T1000 (cell line): ENCODE measurements around the gene GSAP.
"Not testable (repeated sequence)": the region's sequence is repeated elsewhere in the genome, so short reads cannot be mapped to it uniquely, and the experiment has no call there.

Source experiments
- DNase-seq: peaks from one replicate; lab custom pipeline; 2025; ENCODE audit warnings: mixed read lengths; lab: John Stamatoyannopoulos, UW

Gene GSAP

DNA sequence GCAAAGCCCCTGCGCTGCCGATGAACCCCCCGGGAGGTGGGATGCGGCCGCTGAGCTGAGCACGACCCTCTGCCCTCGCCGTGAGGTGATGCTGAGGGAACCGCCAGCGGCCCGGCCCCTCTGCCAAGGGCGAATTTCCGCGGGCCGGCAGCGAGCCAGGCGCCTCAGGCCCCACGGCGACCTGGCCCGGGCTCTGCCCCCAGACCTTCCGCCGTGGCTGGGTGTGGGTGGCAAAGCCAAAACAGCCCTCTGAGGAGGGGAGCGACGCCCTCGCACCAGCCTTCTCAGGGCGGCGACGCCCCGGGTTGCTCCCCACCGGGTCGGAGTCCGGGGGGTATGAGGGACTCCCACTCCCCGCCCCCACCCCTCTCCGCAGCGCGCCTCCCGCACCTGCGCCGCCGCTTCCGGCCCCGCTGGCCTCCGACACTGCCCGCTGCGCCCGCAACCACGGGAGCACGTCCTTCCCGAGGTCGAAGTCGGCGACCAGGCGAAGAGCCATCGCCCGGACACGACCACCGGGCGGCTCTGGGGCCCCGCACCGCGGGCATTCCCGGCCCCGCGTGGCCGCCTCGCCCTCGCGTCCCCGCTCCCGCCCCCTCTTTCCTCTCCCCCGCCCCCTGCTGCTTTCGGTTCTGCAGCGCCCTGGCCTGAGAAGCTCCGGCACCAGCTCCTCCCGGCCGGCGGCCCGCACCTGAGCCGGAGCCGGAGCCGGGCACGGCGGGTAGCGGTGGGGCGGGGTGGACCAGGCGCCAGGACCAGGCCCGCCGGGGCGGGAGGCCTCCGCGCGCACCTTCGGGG, at the start of gene GSAP:
Gene GSAP, minus strand, starts transcription at position 527 of the 798 bp plus-strand sequence. Its CDS starts 28 bp downstream, at position 499.
- DNase-seq: no peak

- no peak for DNase-seq
Observed at GRCh38 chr7:77465256-77465655, 49.1 kb upstream of the GSAP start.

DNA sequence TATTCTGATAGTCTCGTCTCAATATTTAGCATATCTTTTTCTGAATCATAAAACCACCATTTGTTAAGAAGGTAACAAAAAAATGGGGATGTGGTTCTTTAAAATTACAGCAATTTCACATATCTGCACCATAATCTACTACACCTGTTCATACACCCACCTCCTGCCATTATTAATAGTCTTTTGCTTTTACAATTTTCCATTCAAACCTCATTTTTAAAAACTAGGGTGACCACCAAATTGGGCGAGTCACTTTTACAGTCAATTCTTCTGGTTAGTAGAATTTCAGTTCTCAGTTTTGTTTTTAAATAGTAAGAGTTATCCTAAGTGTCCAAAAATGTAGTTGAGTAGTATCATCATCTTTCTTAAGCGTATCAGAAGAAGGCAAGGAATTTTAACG, 48.4 kb upstream of the GSAP start:
- DNase-seq: no peak

DNA sequence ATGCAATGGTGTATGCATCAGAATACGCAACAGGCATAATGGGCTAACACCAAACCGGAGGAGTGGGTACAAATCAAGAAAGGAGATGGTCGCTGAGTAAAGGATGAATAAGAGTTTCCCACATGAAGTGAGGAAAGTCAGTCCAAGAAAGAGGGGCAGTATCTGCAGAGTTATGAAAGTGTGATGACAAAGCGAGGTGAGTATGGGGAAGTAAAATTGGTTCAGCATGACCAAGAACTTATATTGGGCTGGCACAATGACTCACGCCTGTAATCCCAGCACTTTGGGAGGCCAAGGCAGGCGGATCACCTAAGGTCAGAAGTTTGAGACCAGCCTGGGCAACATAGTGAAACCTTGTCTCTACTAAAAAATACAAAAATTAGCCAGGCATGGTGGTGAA, 47.5 kb upstream of the GSAP start:
- DNase-seq: not testable (repeated sequence)

GRCh38 chr7:77461842-77462241, 45.7 kb upstream of the GSAP start:
- DNase-seq: no peak

DNA sequence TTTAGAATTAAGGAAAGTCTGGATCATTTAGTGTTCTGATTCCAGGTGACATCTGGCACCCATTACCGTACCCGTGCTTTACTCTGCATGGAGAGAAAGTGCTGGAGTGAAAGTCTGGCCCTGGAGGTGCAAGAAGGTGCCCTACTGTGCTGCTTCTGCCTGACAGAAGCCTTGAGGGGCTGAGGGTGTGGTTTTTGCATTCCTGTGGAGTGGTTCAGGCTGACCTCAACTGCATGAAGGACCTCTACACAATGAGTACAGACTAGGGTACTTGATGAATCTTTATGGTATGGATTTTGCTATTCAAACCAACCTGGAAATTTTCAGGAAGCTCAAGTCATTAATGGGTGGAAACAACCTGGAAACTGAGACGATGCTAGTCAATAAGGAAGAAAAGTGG, 45.1 kb upstream of the GSAP start:
- no peak for DNase-seq

DNA sequence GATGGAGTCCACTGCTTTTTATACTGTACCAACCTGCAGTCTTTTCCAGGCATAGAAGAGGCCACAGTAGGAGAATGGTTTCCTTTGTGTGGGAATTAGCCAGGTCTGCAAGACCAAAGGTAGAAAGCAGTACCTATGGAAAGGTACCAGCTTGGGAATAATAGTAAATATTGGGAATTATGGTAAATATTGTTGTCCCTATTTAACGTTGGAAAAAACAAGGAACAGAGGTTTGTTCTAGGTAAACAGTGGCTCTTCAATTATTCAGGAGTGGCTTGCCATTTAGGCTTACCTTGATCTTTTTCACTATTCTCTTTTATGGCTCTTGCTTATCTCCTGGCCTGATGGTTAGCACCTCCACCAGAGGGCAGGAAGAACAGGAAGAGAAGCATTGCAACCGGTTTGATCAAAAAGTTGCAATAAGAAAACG, 43.9 kb upstream of the GSAP start:
- no peak for DNase-seq

- DNase-seq: no peak
Observed at GRCh38 chr7:77459311-77459726, 43.2 kb upstream of the GSAP start.

GRCh38 chr7:77458786-77459185, 42.6 kb upstream of the GSAP start:
- DNase-seq: no peak

DNA sequence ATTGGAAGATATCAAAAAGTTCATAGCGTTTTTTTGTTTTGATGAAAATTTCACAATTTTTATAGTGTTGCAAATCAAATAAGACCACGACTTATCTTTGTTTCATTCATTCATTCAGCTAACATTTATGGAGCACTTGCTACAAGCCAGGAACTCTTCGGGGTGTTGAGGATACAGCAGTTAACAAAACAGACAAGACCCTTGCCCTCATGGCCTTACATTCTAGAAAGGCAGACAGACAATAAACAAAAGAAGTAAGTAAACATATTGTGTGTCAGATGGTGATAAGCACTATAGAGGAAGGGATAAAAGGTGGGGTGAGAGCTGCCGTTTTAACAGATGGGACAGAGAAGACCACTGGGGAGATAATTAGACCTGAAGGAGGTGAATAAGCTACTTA, 41.6 kb upstream of the GSAP start:
- no peak for DNase-seq

DNA sequence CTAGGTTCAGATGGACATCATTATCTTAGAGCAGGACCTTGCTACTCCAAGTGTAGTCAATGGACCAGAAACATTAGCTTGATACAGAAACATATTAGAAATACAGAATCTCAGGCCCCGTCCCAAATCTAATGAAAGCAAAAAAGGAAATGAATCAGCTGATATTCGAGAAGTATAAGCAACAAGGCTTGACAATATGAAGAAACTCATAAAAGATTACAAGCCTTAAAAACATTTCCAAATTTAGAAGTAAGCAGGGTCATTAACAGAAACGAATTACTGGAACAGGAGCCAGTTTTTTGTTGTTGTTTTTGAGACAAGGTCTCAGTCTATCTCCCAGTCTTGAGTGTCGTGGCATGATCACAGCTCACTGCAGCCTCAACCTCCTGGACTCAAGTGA, 40.5 kb upstream of the GSAP start:
- DNase-seq: no peak

GRCh38 chr7:77455321-77455720, 39.2 kb upstream of the GSAP start:
- peak; percentile 26 for DNase-seq

- DNase-seq: no peak
Observed at GRCh38 chr7:77454802-77455201, 38.7 kb upstream of the GSAP start.

- DNase-seq: no peak
Observed at GRCh38 chr7:77453531-77453930, 37.4 kb upstream of the GSAP start.

GRCh38 chr7:77451950-77452349, 35.8 kb upstream of the GSAP start:
- not testable (repeated sequence) for DNase-seq

- no peak for DNase-seq
Observed at GRCh38 chr7:77450613-77451012, 34.5 kb upstream of the GSAP start.

DNA sequence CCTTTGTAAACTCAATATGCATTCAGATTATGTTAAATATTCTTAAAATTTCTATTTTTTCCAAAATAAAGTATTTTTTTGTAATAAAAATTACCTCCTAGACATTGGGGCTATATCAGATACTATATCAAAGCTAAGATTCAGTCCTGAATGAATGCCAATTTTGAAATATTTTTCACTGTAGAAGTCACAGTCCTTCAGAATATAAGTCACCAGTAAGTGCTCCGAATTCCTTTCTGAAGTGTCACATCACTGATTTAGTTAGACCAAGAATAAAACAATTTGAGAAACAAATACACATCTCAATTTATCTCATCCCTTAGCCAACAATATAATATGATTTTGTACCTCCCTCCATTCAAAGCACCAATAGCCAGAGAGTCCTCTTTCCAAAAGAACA, 33.9 kb upstream of the GSAP start:
- DNase-seq: no peak

DNA sequence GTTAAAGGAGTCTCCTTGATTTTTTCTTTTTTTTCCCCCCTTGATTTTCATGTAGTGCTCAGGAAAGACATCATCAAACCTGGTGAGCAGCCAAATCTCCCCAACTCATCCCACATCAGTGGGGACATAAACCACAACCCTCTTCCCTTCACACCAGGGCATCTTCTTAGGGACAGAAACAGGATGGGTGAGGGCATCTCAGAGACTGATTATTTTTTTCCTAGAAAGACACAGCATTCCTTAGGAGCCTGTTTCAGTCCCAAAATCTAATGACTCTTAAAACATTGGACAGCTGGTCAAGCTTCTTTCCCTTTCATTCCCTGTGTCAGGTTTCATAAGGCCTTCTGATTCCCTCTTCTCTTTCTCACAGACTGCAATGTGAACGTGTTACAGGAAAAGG, 31.5 kb upstream of the GSAP start:
- DNase-seq: no peak

- DNase-seq: no peak
Observed at GRCh38 chr7:77444123-77444522, 28.0 kb upstream of the GSAP start.

DNA sequence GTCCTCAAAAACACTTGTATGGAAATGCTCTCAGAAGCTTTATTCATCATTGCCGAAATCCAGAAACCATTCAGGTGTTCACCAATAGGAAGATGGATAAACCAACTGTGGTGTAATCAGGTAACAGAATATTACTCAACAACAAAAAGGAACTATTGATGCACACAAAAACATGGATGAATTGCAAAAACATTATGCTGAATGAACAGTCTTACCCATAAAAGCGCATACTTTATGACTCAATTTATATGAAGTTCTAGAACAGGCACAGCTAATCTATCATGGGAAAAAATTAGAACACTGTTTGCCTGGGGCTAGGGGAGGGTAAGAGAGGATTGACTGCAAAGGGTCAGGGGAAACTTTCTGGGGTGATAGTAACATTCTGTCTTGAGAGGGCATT, 26.9 kb upstream of the GSAP start:
- no peak for DNase-seq

GRCh38 chr7:77442636-77443035, 26.5 kb upstream of the GSAP start:
- DNase-seq: no peak

GRCh38 chr7:77441046-77441445, 24.9 kb upstream of the GSAP start:
- DNase-seq: no peak

- no peak for DNase-seq
Observed at GRCh38 chr7:77439572-77439971, 23.4 kb upstream of the GSAP start.

DNA sequence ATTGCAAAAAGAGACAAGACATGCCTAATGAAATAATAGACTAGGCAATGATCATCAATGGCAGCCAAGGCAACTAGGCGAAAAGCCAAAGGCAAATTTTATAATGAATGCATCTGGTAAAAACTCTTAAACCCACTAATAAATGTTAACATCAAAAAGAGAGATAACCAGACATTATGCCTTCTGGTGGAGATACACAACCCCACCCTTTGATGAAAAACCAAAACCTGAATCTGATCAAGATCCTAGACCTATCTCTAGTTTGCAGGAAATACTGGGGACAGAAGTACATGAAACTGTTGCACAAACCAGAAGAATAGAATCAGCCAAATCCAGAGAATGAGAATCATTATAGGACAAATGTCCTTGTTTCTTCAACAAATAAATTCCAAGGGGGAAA, 22.0 kb upstream of the GSAP start:
- DNase-seq: no peak
